Kidney capillary endothelial cell (primary cell): ENCODE data around the gene GGN.
A peak's percentile ranks its signal among the peaks of the same experiment; 100 is the strongest.
"Not testable (repeated sequence)": the region's sequence is repeated elsewhere in the genome, so short reads cannot be mapped to it uniquely, and the experiment has no call there.

Experiments
- DNase-seq: peaks from one replicate; pipeline ENCODE4 v3.0.0-alpha.2; 2018; ENCODE audit warnings: low spot score

GGN gene

GRCh38 chr19:38362076-38362945 is 25.5 kb downstream of the GGN start:
- peak; percentile 47 for DNase-seq

GRCh38 chr19:38361633-38362075 is 26.2 kb downstream of the GGN start:
- peak; percentile 55 for DNase-seq

GRCh38 chr19:38360839-38361631 is 26.8 kb downstream of the GGN start:
- peak; percentile 7 for DNase-seq

GRCh38 chr19:38360351-38360750 is 27.5 kb downstream of the GGN start:
- no peak for DNase-seq

- DNase-seq: no peak
Measured at GRCh38 chr19:38359242-38360021, 28.4 kb downstream of the GGN start.

GRCh38 chr19:38358071-38358470 is 29.8 kb downstream of the GGN start:
- no peak for DNase-seq

- DNase-seq: no peak
Measured at GRCh38 chr19:38355728-38356725, 31.8 kb downstream of the GGN start.

GRCh38 chr19:38352611-38353010 is 35.2 kb downstream of the GGN start:
- DNase-seq: no peak

GRCh38 chr19:38351865-38352395 is 35.9 kb downstream of the GGN start:
- no peak for DNase-seq

GRCh38 chr19:38350883-38351282 is 37.0 kb downstream of the GGN start:
- no peak for DNase-seq

- DNase-seq: no peak
Measured at GRCh38 chr19:38346837-38347236, 41.0 kb downstream of the GGN start.

GRCh38 chr19:38340927-38341326 is 46.9 kb downstream of the GGN start:
- no peak for DNase-seq

GRCh38 chr19:38339011-38339410 is 48.8 kb downstream of the GGN start:
- DNase-seq: not testable (repeated sequence)

- no peak for DNase-seq
Measured at GRCh38 chr19:38337360-38337653, 50.5 kb downstream of the GGN start.

- peak; percentile 83 for DNase-seq
Measured at GRCh38 chr19:38336638-38337359, 51.0 kb downstream of the GGN start.

- DNase-seq: peak; percentile 89
Measured at GRCh38 chr19:38335949-38336637, 51.7 kb downstream of the GGN start.
